Nephron (organoid): Measurements from ENCODE around the gene MUC12.
"Not testable (repeated sequence)": the region's sequence is repeated elsewhere in the genome, so short reads cannot be mapped to it uniquely, and the experiment has no call there.

Experiments used
- H3K27ac Mint-ChIP-seq, 3 experiments: 2 replicates each; pipeline ENCODE4 v1.8.0; 2020; ENCODE audit warnings: mixed read lengths in 3 of 3, mild to moderate bottlenecking in 2 of 3, moderate library complexity in 1 of 3
- H3K27me3 Mint-ChIP-seq: 2 replicates; pipeline ENCODE4 v1.8.0; 2021; ENCODE audit warnings: low read depth, mild to moderate bottlenecking, moderate library complexity, mixed read lengths
- H3K36me3 Mint-ChIP-seq: 2 replicates; pipeline ENCODE4 v1.8.0; 2020; ENCODE audit warnings: low read depth, mixed read lengths
- H3K4me1 Mint-ChIP-seq: 2 replicates; pipeline ENCODE4 v1.8.0; 2020; ENCODE audit warnings: mixed read lengths
- H3K4me3 Mint-ChIP-seq, 3 experiments: 2 replicates each; pipeline ENCODE4 v1.8.0; 2020; ENCODE audit warnings: mild to moderate bottlenecking in 3 of 3, mixed read lengths in 3 of 3, moderate library complexity in 2 of 3
- H3K9me3 Mint-ChIP-seq: 2 replicates; pipeline ENCODE4 v1.8.0; 2020; ENCODE audit warnings: mixed read lengths
- CTCF ChIP-seq, 3 experiments: fragments of 200-600 bp; sonication (generic); IDR thresholded peaks; one replicate each; pipeline ENCODE4 v1.5.0; 2021; ENCODE audit warnings: antibody characterized with exemption in 3 of 3; ENCODE audit not compliant: unreplicated experiment in 3 of 3

The MUC12 gene

GRCh38 chr7:101058355-101058754 lies 89.0 kb downstream of the MUC12 start:
- Mint-ChIP-seq H3K4me1 (no peaks in the 10 kb centered on the region), H3K9me3 (no peaks in the 10 kb centered on the region), H3K27ac (no peak overlapping the region), H3K36me3 (no peaks in the 10 kb centered on the region), H3K4me3 (no peak overlapping the region), H3K27me3 (peaks cover 77% of the 10 kb centered on the region)
- TF ChIP-seq CTCF (IDR thresholded peaks at IDR 0.05; ENCODE audit: unreplicated experiment in 3 of 3) = no peak

GRCh38 chr7:101059620-101059942 lies 90.2 kb downstream of the MUC12 start:
- Mint-ChIP-seq H3K4me1 (no peaks in the 10 kb centered on the region), H3K36me3 (no peaks in the 10 kb centered on the region), H3K4me3 (no peak overlapping the region), H3K27me3 (peaks cover 82% of the 10 kb centered on the region), H3K27ac (no peak overlapping the region), H3K9me3 (no peaks in the 10 kb centered on the region)
- TF ChIP-seq CTCF (IDR thresholded peaks at IDR 0.05; ENCODE audit: unreplicated experiment in 3 of 3) = no peak

- no peak overlapping the region for H3K4me3 Mint-ChIP-seq
- TF ChIP-seq CTCF (IDR thresholded peaks at IDR 0.05; ENCODE audit: unreplicated experiment in 3 of 3) = no peak
- peaks cover 77% of the 10 kb centered on the region for H3K27me3 Mint-ChIP-seq
- H3K27ac Mint-ChIP-seq = no peak overlapping the region
- peaks cover 2% of the 10 kb centered on the region for H3K4me1 Mint-ChIP-seq
- H3K36me3 Mint-ChIP-seq = no peaks in the 10 kb centered on the region
- no peaks in the 10 kb centered on the region for H3K9me3 Mint-ChIP-seq
Measured at GRCh38 chr7:101060992-101061391, 91.6 kb downstream of the MUC12 start.

- not testable (repeated sequence) for H3K27ac Mint-ChIP-seq, H3K9me3 Mint-ChIP-seq, H3K36me3 Mint-ChIP-seq, H3K4me3 Mint-ChIP-seq
- Mint-ChIP-seq H3K27me3 (peaks cover 57% of the 10 kb centered on the region), H3K4me1 (peaks cover 11% of the 10 kb centered on the region)
Measured at GRCh38 chr7:101064176-101064550, 94.8 kb downstream of the MUC12 start.

GRCh38 chr7:101065162-101065561 lies 95.8 kb downstream of the MUC12 start:
- H3K27me3 Mint-ChIP-seq = peaks cover 52% of the 10 kb centered on the region
- H3K9me3 Mint-ChIP-seq = not testable (repeated sequence)

GRCh38 chr7:101066141-101066832 lies 96.9 kb downstream of the MUC12 start:
- Mint-ChIP-seq H3K4me3 (peak overlapping the region in 2 of 3 experiments; percentile 8 to 13), H3K27ac (peak overlapping the region in 2 of 3 experiments; percentile 4 to 20), H3K9me3 (no peaks in the 10 kb centered on the region), H3K4me1 (peaks cover 11% of the 10 kb centered on the region), H3K36me3 (no peaks in the 10 kb centered on the region), H3K27me3 (peaks cover 42% of the 10 kb centered on the region)
- no peak for TF ChIP-seq CTCF (IDR thresholded peaks at IDR 0.05; ENCODE audit: unreplicated experiment in 3 of 3)

More at GRCh38 chr7:101065162-101065561, 95.8 kb downstream of the MUC12 start:
- H3K4me1 Mint-ChIP-seq = peaks cover 11% of the 10 kb centered on the region
- not testable (repeated sequence) for H3K4me3 Mint-ChIP-seq, H3K27ac Mint-ChIP-seq, H3K36me3 Mint-ChIP-seq

GRCh38 chr7:101066833-101067177 lies 97.4 kb downstream of the MUC12 start:
- Mint-ChIP-seq H3K27me3 (peaks cover 37% of the 10 kb centered on the region), H3K36me3 (no peaks in the 10 kb centered on the region), H3K4me1 (peaks cover 11% of the 10 kb centered on the region), H3K4me3 (no peak overlapping the region), H3K9me3 (no peaks in the 10 kb centered on the region), H3K27ac (peak overlapping the region in 2 of 3 experiments; percentile 4 to 20)
- no peak for TF ChIP-seq CTCF (IDR thresholded peaks at IDR 0.05; ENCODE audit: unreplicated experiment in 3 of 3)
